NK-92 (cell line): ENCODE measurements around the gene ARL2.
"Not testable (repeated sequence)": the region's sequence is repeated elsewhere in the genome, so short reads cannot be mapped to it uniquely, and the experiment has no call there.

Source experiments
- DNase-seq: peaks from one replicate; lab custom pipeline; 2025; ENCODE audit not compliant: unreplicated experiment; lab: John Stamatoyannopoulos, UW

The ARL2 gene

GRCh38 chr11:65013888-65014725, at the start of gene ARL2:
Gene ARL2, plus strand, starts transcription at chr11:65014160. Its CDS starts 48 bp downstream, at chr11:65014208.
- no peak for DNase-seq

GRCh38 chr11:64967375-64967774, 46.6 kb upstream of the ARL2 start:
- no peak for DNase-seq

- no peak for DNase-seq
These were observed 44.8 kb upstream of the ARL2 start for GRCh38 chr11:64969209-64969608.

- no peak for DNase-seq
These were observed 43.2 kb upstream of the ARL2 start for GRCh38 chr11:64970731-64971151.

- peak; percentile 22 for DNase-seq
These were observed 42.3 kb upstream of the ARL2 start, which contains the start of gene MAJIN for GRCh38 chr11:64971421-64972233. Gene MAJIN, minus strand, starts transcription at chr11:64972108. Its CDS starts 12,703 bp downstream, at chr11:64959405.

GRCh38 chr11:64974124-64974523, 39.8 kb upstream of the ARL2 start:
- no peak for DNase-seq

- DNase-seq, result no peak
These were observed 37.3 kb upstream of the ARL2 start for GRCh38 chr11:64976651-64977050.

GRCh38 chr11:64983339-64983738, 30.6 kb upstream of the ARL2 start:
- DNase-seq, result not testable (repeated sequence)

- no peak for DNase-seq
These were observed 25.7 kb upstream of the ARL2 start for GRCh38 chr11:64987998-64988854.

- DNase-seq, result no peak
These were observed 24.5 kb upstream of the ARL2 start for GRCh38 chr11:64989416-64989815.

- DNase-seq, result no peak
These were observed 23.6 kb upstream of the ARL2 start for GRCh38 chr11:64990222-64990923.

GRCh38 chr11:64994318-64994717, 19.6 kb upstream of the ARL2 start:
- no peak for DNase-seq

- DNase-seq, result no peak
These were observed 17.6 kb upstream of the ARL2 start for GRCh38 chr11:64996327-64996709.

- DNase-seq, result no peak
These were observed 17.1 kb upstream of the ARL2 start, which contains the start of gene BATF2 for GRCh38 chr11:64996710-64997380. Gene BATF2, minus strand, starts transcription at chr11:64996971. Its CDS starts 57 bp downstream, at chr11:64996914.

- DNase-seq, result no peak
These were observed 15.8 kb upstream of the ARL2 start for GRCh38 chr11:64998141-64998540.

- no peak for DNase-seq
These were observed 15.1 kb upstream of the ARL2 start for GRCh38 chr11:64998690-64999431.

- no peak for DNase-seq
These were observed 14.5 kb upstream of the ARL2 start for GRCh38 chr11:64999478-64999877.

GRCh38 chr11:65002706-65003105, 11.3 kb upstream of the ARL2 start:
- no peak for DNase-seq

- no peak for DNase-seq
These were observed 10.7 kb upstream of the ARL2 start for GRCh38 chr11:65003282-65003681.
